GM12878 (cell line): ENCODE measurements around the gene ZC3H12D. TPM values are rescaled to one million over a fixed set of nuclear protein-coding genes. Genes with fewer than 3 reads are reported as not detected.
"Not testable (repeated sequence)": the region's sequence is repeated elsewhere in the genome, so short reads cannot be mapped to it uniquely, and the experiment has no call there.

Experiments used
- ATAC-seq: fragments of 200-7000 bp; cut with Tn5 transposase; 3 replicates; pipeline ENCODE4 v1.9.1; 2020; ENCODE audit warnings: mild to moderate bottlenecking, moderate library complexity
- BruUV-seq: library from RNA; stranded (reverse); fragments of 400-500 nt; replicated peaks from 2 replicates; lab custom pipeline; 2021; lab: Mats Ljungman, UMichigan
- CTCF ChIA-PET: fragments of 300-600 bp; sonication (Branson Sonifier 250); formaldehyde crosslinking; extraction: SDS; loops from one replicate; lab custom pipeline; 2021; ENCODE audit warnings: inconsistent platforms; lab: Yijun Ruan, JAX
- POLR2A ChIA-PET: fragments of 350-600 bp; formaldehyde crosslinking; extraction: SDS; loops from one replicate; lab custom pipeline; 2021; ENCODE audit warnings: inconsistent platforms; lab: Charles Lee
- RAD21 ChIA-PET: fragments of 300-600 bp; sonication (Branson Sonifier 250); formaldehyde crosslinking; loops from one replicate; lab custom pipeline; 2023; ENCODE audit warnings: antibody characterized with exemption; ENCODE audit not compliant: unreplicated experiment; lab: Charles Lee
- SMC1A ChIA-PET: fragments of 300-600 bp; sonication (Branson Sonifier 250); formaldehyde crosslinking; loops from one replicate; lab custom pipeline; 2023; ENCODE audit not compliant: unreplicated experiment, uncharacterized antibody; lab: Charles Lee
- DNase-seq: peaks from one replicate; pipeline ENCODE4 v3.0.0-alpha.2; 2011; ENCODE audit warnings: low read depth, low spot score
- FAIRE-seq: peaks from 3 replicates; lab custom pipeline; 2011; peaks lifted over from hg19 to GRCh38; lab: Jason Lieb, UNC
- H2AFZ ChIP-seq: 2 replicates; pipeline ENCODE4 v1.6.0; 2011; ENCODE audit warnings: low read depth, low read length, control low read depth; ENCODE audit not compliant: control insufficient read depth
- H3K27ac ChIP-seq: 2 replicates; pipeline ENCODE4 v1.5.1; 2011; ENCODE audit warnings: control low read depth; ENCODE audit not compliant: control insufficient read depth, insufficient read depth
- H3K27me3 ChIP-seq, 2 experiments: replicated peaks in 1 of 2; 2 replicates each; pipeline versions ENCODE4 v1.6.0 to v1.6.1; 2011; ENCODE audit warnings: low read length in 1 of 2; ENCODE audit not compliant: control insufficient read depth in 2 of 2, insufficient read depth in 2 of 2
- H3K36me3 ChIP-seq, 2 experiments: 2 replicates each; pipeline ENCODE4 v1.5.1; 2011; ENCODE audit warnings: low read length in 1 of 2; ENCODE audit not compliant: control insufficient read depth in 2 of 2, insufficient read depth in 2 of 2
- H3K4me1 ChIP-seq: 2 replicates; pipeline ENCODE4 v1.6.1; 2011; ENCODE audit warnings: mild to moderate bottlenecking, low read length, moderate library complexity, mixed read lengths; ENCODE audit not compliant: control insufficient read depth, insufficient read depth
- H3K4me2 ChIP-seq: 2 replicates; pipeline ENCODE4 v1.6.0; 2011; ENCODE audit warnings: control low read depth; ENCODE audit not compliant: control insufficient read depth, insufficient read depth
- H3K4me3 ChIP-seq: fragments of 200-600 bp; sonication (generic); 2 replicates; pipeline ENCODE4 v1.5.1; 2016
- H3K79me2 ChIP-seq: 2 replicates; pipeline ENCODE4 v1.6.0; 2011; ENCODE audit warnings: low read length; ENCODE audit not compliant: control insufficient read depth, insufficient read depth
- H3K9ac ChIP-seq: 2 replicates; pipeline ENCODE4 v1.8.0; 2011; ENCODE audit warnings: low read length, control low read depth, mixed read lengths; ENCODE audit not compliant: control insufficient read depth, insufficient read depth
- H3K9me3 ChIP-seq: replicated peaks from 3 replicates; pipeline ENCODE4 v1.5.1; 2011; ENCODE audit warnings: mild to moderate bottlenecking, low read length; ENCODE audit not compliant: control insufficient read depth, insufficient read depth
- H4K20me1 ChIP-seq: 2 replicates; pipeline ENCODE4 v1.6.0; 2011; ENCODE audit not compliant: control insufficient read depth, insufficient read depth
- HDGF ChIP-seq: fragments of 450-650 bp; IDR thresholded peaks from 2 replicates; pipeline ENCODE4 v1.6.1; 2016; ENCODE audit warnings: antibody characterized with exemption
- WGBS: methylation state at CpG from one replicate; pipeline ENCODE4 v1.1.6; 2016; ENCODE audit warnings: low lambda C conversion rate; ENCODE audit not compliant: insufficient replicate concordance, insufficient coverage; ENCODE audit errors: missing lambda C conversion rate; 5-methylcytosine and 5-hydroxymethylcytosine counted together
- in situ Hi-C: fragments of 300-500 bp; cut with MboI; formaldehyde crosslinking; loops from 9 replicates; pipeline ENCODE4 v1.14.3; 2018; ENCODE audit warnings: mixed read lengths
- intact Hi-C: fragments of 100-400 bp; cut with micrococcal nuclease; formaldehyde crosslinking; loops from one replicate; pipeline ENCODE4 v1.14.2; 2022; ENCODE audit not compliant: unreplicated experiment
- polyA plus RNA-seq, 11 experiments: library from polyadenylated mRNA; depleted of rRNA in 4 of 11; unstranded in 6 of 11; stranded (reverse) in 5 of 11; fragments of >200 nt; fragmentation: Nextera tagmentation in 4 of 11; fragmentation: Illumina TruSeq in 1 of 11; extraction: Ambion mirVana in 4 of 11; extraction: Trizol in 1 of 11; gene quantifications; 1 replicate in 1 of 11; 2 replicates in 10 of 11; pipeline versions ENCODE4 v1.2.1 to v1.2.3, GENCODE V29; 2011 to 2016; ENCODE audit warnings: inconsistent platforms in 2 of 11, missing spikeins in 2 of 11, low read depth in 1 of 11
- total RNA-seq, 4 experiments: library from RNA; depleted of rRNA in 3 of 4; stranded (reverse); fragments of >200 nt in 3 of 4; fragmentation: Illumina TruSeq in 1 of 4; extraction: Trizol in 1 of 4; gene quantifications; 2 replicates each; pipeline versions ENCODE4 v1.2.1 to v1.2.3, GENCODE V29; 2013 to 2021
- TF ChIP-seq, protein P1 (sequence below): fragments of 450-650 bp; IDR thresholded peaks from 2 replicates; pipeline ENCODE4 v1.6.1; 2016; ENCODE audit warnings: mild to moderate bottlenecking

ZC3H12D gene
- total and polyA plus RNA-seq, 10 of the 15 experiments (the other 5 are each of a cell fraction or from before 2014, with no cell fraction given) = 1.4 to 29.7 (median 8.8) TPM

DNA sequence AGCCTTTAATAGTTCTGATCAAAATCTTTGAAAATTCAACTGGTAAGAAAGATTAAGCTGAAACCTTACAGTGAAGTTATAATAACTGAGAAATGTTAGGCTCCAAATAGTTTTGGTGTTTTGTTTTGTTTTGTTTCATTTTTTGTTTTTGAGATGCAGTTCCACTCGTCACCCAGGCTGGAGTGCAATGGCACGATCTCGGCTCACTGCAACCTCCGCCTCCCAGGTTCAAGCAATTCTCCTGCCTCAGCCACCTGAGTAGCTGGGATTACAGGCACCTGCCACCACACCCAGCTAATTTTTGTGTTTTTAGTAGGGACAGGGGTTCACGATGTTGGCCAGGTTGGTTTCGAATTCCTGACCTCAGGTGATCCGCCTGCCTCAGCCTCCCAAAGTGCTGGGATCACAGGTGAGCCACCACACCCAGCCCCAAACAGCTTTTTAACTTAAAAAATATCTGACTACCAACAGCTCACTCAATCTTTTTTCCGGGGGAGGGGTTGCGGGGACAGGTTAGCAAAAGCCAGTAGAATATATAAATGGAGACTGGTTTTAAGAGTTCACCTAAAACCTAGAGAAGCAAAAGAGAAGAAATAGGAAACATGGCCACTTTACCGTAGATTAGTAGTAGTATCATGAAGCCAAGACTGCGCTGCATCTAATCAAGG is 10.7 kb upstream of the ZC3H12D start:
- H3K4me2 ChIP-seq = peak overlapping the region; percentile 53; the same call in 1 of the 2 replicates
- in situ Hi-C loops, FAIRE-seq, intact Hi-C loops, H4K20me1 ChIP-seq, H2AFZ ChIP-seq, H3K27me3 ChIP-seq, H3K36me3 ChIP-seq, H3K9me3 ChIP-seq, H3K79me2 ChIP-seq, DNase-seq, H3K4me3 ChIP-seq: not testable (repeated sequence)
- H3K27ac ChIP-seq = peak overlapping the region; percentile 64
- peak; percentile 12; the same call in 2 of the 3 replicates for ATAC-seq
- WGBS = 61% methylated on average over 11 of the region's 11 CpGs
- TF ChIP-seq, protein P1, sequence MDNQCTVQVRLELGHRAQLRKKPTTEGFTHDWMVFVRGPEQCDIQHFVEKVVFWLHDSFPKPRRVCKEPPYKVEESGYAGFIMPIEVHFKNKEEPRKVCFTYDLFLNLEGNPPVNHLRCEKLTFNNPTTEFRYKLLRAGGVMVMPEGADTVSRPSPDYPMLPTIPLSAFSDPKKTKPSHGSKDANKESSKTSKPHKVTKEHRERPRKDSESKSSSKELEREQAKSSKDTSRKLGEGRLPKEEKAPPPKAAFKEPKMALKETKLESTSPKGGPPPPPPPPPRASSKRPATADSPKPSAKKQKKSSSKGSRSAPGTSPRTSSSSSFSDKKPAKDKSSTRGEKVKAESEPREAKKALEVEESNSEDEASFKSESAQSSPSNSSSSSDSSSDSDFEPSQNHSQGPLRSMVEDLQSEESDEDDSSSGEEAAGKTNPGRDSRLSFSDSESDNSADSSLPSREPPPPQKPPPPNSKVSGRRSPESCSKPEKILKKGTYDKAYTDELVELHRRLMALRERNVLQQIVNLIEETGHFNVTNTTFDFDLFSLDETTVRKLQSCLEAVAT = peak; percentile 83
- TF ChIP-seq HDGF = 0 out of 2 replicates have a peak, but pooled peaks have one; percentile 40
- ChIA-PET SMC1A (interaction anchor here (0.8 to 4.0 kb wide), 10 partner anchors 8 to 157 kb away, joined by 3 to 40 read pairs (median 5); no protein-coding TSS in a partner anchor), CTCF (interaction anchor here (0.6 to 5.2 kb wide), 7 partner anchors 8 to 31 kb away, joined by 3 to 54 read pairs (median 5); no protein-coding TSS in a partner anchor), RAD21 (interaction anchor here (0.7 to 2.1 kb wide), 16 partner anchors 9 to 71 kb away, joined by 3 to 18 read pairs (median 5); no protein-coding TSS in a partner anchor), POLR2A (interaction anchor here (0.7 to 1.2 kb wide), 6 partner anchors 19 to 420 kb away, joined by 3 to 8 read pairs (median 4); no protein-coding TSS in a partner anchor)
- H3K4me1 ChIP-seq = peaks cover 35% of the 10 kb centered on the region
- TSS peak; percentile 97 for BruUV-seq
- 0 out of 2 replicates have a peak overlapping the region, but pooled peaks have one; percentile 7 for H3K9ac ChIP-seq
